GM19372 (cell line): ENCODE results near the gene LRRK2.
A peak's percentile ranks its signal among the peaks of the same experiment; 100 is the strongest.
"Not testable (repeated sequence)": the region's sequence is repeated elsewhere in the genome, so short reads cannot be mapped to it uniquely, and the experiment has no call there.

ENCODE experiments used
- ATAC-seq: cut with Tn5 transposase; IDR thresholded peaks from one replicate; pipeline ENCODE4 v1.9.1; 2021; ENCODE audit warnings: mild to moderate bottlenecking, low read depth, moderate library complexity; ENCODE audit not compliant: unreplicated experiment

The LRRK2 gene

GRCh38 chr12:40382217-40382616 lies 157.4 kb downstream of the LRRK2 start:
- ATAC-seq: peak; percentile 67

GRCh38 chr12:40387279-40387678 lies 162.5 kb downstream of the LRRK2 start:
- ATAC-seq: not testable (repeated sequence)

- no peak for ATAC-seq
Measured at GRCh38 chr12:40390980-40391379, 166.2 kb downstream of the LRRK2 start.

- ATAC-seq: no peak
Measured at GRCh38 chr12:40393026-40393425, 168.2 kb downstream of the LRRK2 start.

- ATAC-seq: no peak
Measured at GRCh38 chr12:40399656-40400055, 174.9 kb downstream of the LRRK2 start.

- ATAC-seq: no peak
Measured at GRCh38 chr12:40405419-40405818, 180.6 kb downstream of the LRRK2 start.
